GM19239 (cell line): ENCODE data around the gene SPEM2.

Source experiments
- DNase-seq: peaks from one replicate; pipeline ENCODE4 v3.0.0; 2011; ENCODE audit warnings: low spot score; ENCODE audit not compliant: insufficient read length
- FAIRE-seq: peaks from 2 replicates; lab custom pipeline; 2011; peaks lifted over from hg19 to GRCh38; lab: Jason Lieb, UNC

SPEM2 gene

DNA sequence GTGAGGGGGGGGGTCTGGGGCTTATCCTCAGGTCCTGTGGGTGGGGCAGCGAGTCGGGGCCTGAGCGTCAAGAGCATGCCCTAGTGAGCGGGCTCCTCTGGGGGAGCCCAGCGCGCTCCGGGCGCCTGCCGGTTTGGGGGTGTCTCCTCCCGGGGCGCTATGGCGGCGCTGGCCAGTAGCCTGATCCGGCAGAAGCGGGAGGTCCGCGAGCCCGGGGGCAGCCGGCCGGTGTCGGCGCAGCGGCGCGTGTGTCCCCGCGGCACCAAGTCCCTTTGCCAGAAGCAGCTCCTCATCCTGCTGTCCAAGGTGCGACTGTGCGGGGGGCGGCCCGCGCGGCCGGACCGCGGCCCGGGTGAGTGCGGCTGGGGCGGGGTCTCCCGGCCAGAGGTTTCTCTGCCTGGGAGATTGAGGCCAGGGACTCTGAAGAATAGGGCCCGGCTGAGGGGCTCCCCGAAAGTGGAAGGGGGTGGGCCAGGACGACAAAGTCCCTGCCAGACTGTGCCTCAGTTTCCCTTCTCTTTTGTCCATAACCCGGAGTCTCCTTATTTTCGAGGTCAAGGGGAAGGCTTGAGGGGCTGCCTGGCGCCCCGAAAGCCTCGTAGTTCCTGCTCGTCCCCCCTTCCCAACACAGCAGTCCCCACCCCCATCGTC lies 14.2 kb downstream of the SPEM2 start, which contains the start of gene FGF11:
FGF11 (plus strand) TSS at position 51 of the 651 bp plus-strand sequence; CDS start at position 160, 109 bp downstream.
- no peak for DNase-seq

DNA sequence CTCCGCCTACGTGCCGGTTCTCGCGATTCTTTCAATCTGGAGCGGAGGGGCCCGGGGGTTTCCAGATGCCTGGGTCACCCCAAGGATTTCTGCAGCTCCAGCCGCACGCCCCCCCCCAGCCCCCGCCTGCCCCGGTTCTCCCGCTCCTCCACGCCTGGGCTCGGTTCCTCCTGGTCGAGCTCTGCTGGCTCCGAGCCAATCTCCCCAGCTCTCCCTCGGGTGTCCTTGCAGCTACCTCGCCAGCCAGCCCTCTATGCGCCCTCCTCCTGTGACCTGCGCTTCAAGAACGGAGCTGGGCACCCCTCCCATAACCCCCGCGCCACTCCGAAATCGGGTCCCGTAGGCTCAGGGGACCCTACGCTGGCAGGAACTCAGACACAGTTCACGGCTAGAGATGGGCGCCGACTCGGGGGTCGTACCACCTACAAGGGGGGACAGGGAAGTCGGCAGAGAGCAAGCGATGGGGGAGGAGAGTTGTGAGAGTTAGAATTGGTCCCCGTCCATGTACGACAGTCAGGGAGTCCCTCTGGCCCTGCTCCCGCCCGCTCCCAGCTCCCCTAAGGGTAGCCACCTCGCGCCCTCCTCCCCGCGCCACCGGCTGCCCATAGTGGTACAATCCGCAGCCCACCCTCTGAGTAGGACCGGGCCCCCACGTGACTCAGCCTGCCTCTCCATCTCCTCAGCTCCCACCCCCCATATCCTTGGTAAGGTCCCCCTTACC lies 14.9 kb downstream of the SPEM2 start:
- no peak for DNase-seq
- peak; percentile 87 for FAIRE-seq

More for the DNA sequence above, 14.2 kb downstream of the SPEM2 start, which contains the start of gene FGF11:
- FAIRE-seq, result no peak

DNA sequence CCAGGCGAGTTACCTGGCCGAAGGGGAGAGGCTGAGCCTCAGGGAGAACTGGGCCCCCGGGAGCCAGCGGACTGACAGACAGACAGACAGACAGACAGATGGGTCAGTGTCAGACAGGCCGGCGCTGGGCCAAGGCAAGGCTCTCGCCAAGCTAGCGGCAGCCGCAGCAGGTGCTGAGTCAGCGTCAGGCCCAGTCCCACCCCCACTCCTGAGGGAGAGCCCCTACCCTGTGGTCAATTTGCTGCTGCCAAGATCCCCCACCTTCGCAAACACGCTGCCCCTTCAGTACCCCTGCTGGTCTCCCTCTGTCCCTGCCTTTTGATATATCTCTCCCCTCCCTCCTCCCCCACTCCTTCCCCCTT lies 15.4 kb downstream of the SPEM2 start:
- FAIRE-seq (no peak), DNase-seq (no peak)

DNA sequence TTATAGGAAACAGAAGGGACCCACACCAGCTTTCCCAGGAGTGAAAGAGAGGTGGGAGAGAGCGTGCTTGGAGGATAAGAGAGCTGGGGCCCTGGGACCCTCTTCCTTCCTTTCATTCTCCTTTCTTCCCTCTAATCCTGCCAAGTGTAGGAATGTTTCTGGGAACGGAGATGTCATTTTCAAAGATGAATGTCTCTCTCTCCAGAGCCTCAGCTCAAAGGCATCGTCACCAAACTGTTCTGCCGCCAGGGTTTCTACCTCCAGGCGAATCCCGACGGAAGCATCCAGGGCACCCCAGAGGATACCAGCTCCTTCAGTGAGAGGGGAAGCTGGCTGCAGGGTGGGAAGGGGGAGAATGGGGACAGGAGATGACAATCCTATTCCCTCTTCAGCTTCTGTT lies 15.8 kb downstream of the SPEM2 start:
- no peak for FAIRE-seq
- no peak for DNase-seq

DNA sequence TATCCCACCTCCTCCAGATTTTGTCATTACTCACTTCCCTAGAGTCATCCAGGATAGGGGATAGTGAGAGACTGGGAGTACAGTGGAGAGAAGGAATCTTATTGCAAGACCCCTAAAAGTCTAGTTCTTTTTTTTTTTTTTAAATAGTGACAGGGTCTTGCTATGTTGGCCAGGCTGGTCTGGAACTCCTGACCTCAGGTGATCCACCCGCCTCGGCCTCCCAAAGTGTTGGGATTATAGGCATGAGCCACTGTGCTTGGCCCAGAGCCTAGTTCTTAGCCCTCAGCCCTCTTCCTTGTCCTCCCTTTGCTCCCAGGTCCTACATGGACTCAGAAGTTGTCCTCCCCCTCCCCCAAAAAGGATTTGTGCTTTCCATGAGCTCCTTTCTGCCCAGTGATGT lies 16.7 kb downstream of the SPEM2 start:
- DNase-seq (no peak), FAIRE-seq (no peak)

DNA sequence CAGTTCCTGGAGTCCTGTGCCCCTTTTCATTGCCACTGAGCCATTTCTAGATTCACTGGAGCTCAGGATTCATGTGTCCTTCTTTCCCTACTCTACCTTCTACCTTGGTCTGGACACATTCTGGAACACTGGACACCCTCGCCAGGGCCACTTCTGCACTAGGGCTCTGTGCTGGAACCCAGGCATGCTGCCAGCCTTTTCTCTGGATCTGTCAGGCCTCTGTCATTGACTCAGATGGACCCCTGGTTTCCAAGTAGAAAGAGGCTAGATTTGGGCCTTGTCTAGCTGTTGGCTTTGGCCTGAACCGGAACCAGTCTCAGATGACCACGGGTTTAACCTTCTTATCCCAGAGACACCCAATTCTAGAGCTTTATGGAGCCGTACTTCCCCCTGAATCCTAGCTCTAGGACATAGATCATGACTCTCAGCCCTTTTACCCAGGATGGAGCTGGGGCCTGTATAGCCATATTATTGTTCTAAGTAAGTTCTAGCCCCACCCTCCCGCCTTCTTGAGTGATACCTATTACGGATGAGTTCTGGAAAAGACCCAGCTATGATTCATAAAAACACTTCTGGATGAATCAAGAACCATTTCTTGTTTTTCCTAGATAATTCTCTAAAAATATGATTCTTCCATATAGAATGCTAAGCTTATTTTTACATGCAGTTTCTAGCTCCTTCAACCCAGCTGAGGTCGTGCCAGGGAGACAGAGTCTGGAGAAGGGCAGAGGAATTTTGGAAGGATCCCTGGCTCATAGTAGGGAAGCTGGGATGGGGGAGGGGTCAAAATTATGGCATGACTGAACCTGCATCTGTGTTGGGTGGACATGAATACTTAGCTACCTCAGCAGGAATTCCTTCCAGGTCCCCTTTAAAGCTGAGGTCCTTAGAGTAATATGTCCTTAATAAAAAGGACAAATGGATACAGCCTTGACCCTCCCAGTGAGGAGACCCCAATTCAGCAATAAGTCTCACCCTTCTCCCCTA lies 18.4 kb downstream of the SPEM2 start:
- FAIRE-seq, result no peak
- no peak for DNase-seq

DNA sequence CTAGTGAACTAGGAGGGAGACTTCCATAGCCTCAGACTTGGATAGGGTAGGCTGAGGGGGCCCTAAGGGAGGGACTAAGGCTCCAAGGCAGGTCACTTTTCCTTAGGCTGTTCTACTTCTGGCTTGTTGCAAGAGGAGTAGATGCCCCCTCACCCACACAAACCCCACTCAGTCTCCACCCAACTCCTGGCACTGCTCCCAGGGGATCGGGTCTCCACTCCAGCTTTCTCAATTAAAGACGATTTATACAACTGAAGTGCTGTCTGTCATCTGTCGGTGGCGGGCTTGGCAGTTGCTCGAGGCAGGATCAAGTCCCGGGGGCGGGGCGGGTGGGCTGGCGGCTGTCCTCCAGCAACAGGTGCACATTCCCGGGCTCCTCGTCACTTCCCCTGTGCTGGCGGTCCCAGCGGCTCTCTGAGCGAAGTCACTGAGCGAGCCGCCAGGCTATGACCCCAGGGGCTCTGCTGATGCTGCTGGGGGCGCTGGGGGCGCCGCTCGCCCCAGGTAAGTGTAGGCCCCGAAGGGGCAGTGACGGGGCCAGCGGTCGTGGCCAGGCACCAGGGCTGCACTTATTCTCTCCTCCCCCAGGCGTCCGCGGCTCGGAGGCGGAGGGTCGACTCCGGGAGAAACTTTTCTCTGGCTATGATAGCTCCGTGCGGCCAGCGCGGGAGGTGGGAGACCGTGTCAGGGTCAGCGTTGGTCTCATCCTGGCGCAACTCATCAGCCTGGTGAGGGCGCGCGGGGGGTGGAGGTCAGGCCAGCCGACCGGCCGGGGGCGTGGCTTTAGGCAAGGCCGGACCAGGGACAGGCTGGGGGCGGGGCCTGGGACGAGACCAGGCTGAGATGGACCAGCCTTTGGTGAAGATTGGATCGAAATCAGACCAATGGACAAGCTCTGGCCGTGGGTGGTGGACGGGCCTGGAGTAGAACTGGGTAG lies 19.5 kb downstream of the SPEM2 start, which contains the start of gene CHRNB1:
CHRNB1 (plus strand) TSS at position 380 of the 937 bp plus-strand sequence; CDS start at position 447, 67 bp downstream.
- peak; percentile 66 for DNase-seq
- peak; percentile 69 for FAIRE-seq

DNA sequence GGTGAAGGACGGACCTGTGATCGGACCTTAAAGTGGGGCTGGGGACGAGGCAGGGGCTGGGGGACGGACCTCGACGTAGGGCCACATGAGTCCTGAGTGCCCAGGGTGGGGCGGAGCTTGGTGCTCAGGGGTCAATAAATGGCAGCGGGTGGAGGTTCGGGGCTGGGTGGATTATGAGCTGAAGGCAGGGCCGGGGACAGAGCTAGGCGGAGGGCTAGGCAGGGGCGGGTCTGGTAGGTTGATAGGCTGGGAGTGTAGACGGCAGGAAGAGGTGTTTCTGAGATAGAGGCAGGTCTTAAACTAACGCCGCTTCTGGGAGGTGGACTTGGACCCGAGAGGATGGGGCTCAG lies 20.2 kb downstream of the SPEM2 start:
- DNase-seq (no peak), FAIRE-seq (peak; percentile 40)

DNA sequence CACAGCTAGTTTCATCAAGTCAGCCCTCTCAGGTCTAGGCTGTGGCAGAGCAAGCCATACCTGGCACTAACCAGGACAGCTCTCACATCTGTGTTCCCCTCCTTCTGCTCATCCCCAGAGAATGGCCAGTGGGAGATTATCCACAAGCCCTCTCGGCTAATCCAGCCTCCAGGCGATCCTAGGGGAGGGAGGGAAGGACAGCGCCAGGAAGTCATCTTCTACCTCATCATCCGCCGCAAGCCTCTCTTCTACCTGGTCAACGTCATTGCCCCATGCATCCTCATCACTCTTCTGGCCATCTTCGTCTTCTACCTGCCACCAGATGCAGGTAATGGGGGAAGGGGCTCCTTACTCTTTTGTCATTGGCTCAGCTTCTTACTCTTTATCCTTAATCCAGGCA lies 23.0 kb downstream of the SPEM2 start:
- DNase-seq (no peak), FAIRE-seq (no peak)

DNA sequence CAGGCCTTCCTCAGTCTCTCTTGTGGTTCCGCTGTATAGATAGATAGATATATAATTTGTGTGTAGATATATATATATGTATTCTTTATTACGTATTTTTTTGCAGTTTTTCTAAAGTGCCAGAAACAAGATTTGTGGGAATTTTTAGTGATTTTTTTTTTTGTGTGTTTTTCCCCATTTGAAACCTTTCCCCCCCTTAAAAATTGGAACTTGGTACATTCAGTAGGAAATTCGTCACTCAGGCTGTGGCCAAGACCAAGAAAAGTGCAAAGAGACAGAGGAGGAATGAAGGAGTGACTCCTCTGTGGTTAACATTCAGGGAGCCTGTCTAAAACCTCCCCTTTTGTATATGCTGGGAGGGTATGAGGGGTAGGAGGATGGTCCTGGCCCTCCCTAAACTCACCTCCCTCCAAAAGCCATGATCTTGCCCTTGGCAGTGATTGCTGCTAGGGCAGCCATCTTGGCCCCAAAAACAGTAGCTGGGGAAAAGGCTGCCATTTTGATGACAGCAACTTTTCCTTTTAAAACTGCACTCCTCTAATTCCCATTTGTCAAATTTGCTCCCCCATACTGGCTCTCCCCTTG lies 34.6 kb downstream of the SPEM2 start:
- no peak for FAIRE-seq
- DNase-seq, result no peak

DNA sequence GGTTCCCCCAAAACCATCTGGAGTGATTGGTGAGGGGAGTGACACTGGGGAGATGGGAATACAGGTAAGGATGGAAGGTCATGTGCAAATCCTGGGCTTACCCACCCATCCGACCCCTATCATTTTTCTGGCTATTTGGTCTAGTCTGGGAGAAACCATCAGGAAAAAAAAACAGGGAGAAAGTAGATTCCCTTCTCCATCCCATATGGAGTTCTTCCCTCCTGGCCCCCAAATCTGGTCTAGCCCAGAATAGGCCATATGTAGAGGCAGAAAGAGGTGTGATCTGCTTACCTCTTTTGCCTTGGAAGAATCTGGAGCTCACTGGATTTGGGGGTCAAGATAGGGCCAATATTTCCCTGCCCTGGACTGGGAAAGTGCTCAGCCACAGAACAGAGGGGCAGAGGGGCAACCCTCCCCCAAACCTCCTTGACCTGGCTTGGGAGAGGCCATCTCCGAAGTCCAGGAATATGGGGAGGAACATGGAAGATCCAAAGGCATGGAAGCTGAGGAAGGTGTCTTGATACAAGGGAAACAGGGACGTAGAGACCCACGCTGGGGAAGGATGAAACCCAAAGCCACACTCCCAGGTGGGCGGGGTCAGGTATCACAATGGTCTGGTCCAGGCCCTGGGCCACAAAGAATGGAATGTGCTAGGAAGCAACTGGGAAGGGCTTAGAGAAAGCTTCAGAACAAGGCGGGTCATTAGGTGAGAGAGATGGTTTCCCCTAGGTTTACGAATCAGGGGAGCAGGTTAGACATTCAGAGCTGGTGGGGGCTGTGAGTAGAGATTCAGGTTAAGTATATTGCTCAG lies 35.6 kb downstream of the SPEM2 start:
- no peak for FAIRE-seq

DNA sequence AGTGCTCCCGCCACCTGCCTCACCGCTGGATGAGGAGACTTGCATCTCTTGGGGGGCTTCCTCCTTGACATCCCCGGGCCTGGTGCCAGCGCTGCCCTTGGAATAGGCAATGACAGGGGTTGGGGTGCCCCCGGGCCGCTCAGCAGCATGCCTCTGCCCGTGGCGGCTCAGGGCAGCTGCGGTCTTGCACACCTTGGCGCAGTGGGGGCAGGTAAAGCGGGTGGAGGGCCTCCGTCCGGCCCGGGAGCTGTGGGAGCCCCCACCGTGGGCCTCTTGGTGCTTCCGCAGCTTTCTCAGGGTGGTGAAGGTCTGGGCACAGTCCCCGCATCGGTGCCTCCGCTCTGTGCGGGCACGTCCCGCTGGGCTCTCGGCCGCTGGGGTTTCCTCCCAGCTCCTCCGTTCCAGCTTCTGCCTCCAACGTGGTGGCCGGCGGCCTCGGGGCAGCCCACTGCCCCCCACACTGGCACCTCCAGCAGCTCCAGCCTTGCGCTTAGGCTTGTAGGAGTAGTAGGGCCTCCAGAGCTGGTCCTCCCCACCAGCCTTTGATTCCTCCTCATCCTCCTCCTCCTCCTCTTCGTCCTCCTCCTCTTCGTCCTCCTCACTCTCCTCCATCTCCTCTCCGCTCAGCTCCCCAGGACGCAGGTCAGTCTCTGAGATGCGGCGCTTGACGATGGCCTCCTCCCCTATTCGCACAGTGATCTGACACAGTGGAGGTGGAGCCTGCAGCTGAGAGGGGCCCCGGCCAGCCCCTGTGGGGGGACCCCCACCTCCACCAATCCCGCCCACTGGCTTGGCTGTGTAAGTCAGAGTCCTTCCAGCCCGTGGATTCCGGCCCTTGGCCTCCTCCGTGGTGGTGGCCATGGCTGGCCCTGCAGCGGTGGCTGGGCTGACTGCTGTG lies 37.3 kb downstream of the SPEM2 start:
- FAIRE-seq, result no peak
- no peak for DNase-seq

More for the DNA sequence above, 35.6 kb downstream of the SPEM2 start:
- DNase-seq, result no peak

DNA sequence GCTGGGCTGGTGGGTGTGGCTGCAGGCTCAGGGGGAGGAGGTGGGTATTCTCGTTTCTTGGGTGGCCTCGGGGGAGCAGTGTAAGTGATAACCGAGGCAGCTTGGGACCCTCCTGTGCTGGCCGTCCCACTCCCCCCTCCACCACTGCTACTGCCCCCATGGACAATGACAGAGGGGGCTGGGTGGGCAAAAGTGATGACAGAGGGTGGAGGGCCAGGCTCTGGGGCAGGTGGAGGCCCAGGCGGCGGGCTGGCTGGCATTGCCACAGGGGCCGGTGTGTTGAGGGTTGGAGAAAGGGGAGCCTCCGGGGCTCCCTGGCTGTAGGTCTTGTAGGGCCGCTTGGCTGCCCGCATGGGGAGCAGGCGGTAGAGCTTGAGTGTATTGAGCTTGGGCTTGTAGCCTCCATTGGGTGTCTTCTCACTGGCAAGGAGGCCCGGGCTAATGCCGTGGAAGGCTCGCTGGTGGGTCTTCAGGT lies 38.0 kb downstream of the SPEM2 start:
- DNase-seq, result no peak
- FAIRE-seq, result no peak

DNA sequence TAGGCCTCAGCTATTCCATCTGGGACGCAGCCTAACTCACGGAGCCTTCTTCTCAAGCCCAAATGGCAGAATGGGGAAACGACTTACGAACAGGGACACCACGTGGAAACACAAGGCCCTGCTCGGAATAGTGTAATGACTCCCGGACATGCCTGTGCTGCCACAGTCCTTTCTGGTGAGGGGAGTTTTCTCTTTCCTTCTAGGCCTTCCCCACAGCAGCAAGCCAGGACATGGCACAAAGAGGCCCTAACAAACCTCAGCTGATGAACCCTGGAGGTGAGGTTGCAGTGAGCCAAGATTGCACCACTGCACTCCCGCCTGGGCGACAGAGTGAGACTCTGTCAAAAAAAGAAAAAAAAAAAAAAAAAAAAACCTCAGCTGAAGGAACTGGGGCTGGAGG lies 38.7 kb downstream of the SPEM2 start:
- DNase-seq (no peak), FAIRE-seq (no peak)

DNA sequence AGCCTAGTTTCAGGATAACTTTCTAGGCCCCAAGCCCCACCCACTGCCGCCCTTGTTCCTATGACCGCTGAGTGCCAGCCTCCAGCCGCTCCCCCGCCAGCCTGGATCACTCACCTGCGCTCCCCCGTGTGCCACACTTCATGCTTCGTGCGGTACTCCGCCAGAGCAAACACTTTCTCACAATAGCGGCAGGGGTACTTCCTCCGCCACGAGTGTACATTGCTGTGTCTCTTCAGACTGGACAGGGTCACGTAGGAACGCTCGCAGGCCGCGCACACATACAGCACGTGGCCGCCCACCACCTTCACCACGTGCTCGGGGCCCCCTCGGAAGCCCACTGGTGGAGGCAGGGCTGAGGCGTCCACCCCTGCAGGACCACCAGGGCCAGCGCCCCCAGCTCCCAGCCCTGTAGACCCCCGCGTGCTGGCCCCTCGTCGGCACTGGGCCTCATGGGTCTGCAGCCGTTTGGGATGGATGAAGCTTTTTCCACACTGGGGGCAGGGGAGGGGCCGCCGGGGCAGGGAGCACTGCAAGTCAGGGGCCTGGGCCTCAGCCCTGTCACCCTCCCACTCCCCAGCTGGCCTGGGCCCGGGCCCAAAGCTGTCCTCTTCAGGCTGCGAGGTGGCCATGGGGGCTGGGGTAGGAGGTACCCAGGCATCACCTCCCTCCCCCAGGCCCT lies 40.3 kb downstream of the SPEM2 start:
- FAIRE-seq (no peak), DNase-seq (no peak)

DNA sequence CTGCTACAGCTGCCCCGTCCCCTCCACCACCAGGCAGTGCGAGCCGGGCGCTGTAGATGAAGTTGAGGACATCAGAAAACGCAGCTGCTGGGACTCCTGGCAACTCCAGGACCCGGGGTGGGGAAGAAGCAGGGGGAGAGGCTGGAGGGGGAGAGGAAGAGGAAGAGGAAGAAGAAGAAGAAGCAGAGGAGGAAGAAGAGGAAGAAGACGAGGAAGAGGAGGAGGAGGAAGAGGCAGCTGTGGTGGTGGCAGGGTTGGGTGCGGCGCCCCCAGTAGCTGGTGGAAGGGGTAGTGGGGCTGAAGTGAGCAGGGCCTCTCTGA lies 40.9 kb downstream of the SPEM2 start:
- FAIRE-seq, result no peak
- no peak for DNase-seq
